GM10266 (cell line): ENCODE measurements around the gene PJA1.

Experiments
- DNase-seq: peaks from one replicate; pipeline ENCODE4 v3.0.0; 2012; ENCODE audit errors: extremely low spot score
- CTCF ChIP-seq: IDR thresholded peaks from 2 replicates; pipeline ENCODE4 v1.5.1; 2012; ENCODE audit warnings: mild to moderate bottlenecking, low read depth; ENCODE audit not compliant: control insufficient read depth, insufficient read depth; ENCODE audit errors: missing control alignments

The PJA1 gene

GRCh38 chrX:69136546-69137331, 28.5 kb downstream of the PJA1 start:
- no peak for DNase-seq
- no peak for TF ChIP-seq CTCF

GRCh38 chrX:69133921-69134542, 31.2 kb downstream of the PJA1 start:
- peak; percentile 12 for DNase-seq
- no peak for TF ChIP-seq CTCF

- no peak for TF ChIP-seq CTCF
- no peak for DNase-seq
Observed at GRCh38 chrX:69131886-69132285, 33.4 kb downstream of the PJA1 start.

- no peak for DNase-seq
- no peak for TF ChIP-seq CTCF
Observed at GRCh38 chrX:69130439-69130838, 34.8 kb downstream of the PJA1 start.

GRCh38 chrX:69128588-69128987, 36.7 kb downstream of the PJA1 start:
- no peak for DNase-seq
- TF ChIP-seq CTCF, result no peak

GRCh38 chrX:69127466-69127865, 37.8 kb downstream of the PJA1 start:
- no peak for DNase-seq
- no peak for TF ChIP-seq CTCF

- no peak for DNase-seq
Observed at GRCh38 chrX:69126642-69127041, 38.6 kb downstream of the PJA1 start.

More at GRCh38 chrX:69126642-69127041, 38.6 kb downstream of the PJA1 start:
- no peak for TF ChIP-seq CTCF
